HuH-7.5 (cell line): ENCODE data around the gene MAP2K7.
A peak's percentile ranks its signal among the peaks of the same experiment; 100 is the strongest.
"Not testable (repeated sequence)": the region's sequence is repeated elsewhere in the genome, so short reads cannot be mapped to it uniquely, and the experiment has no call there.

ENCODE experiments used
- DNase-seq: peaks from one replicate; pipeline ENCODE4 v3.0.0; 2011; ENCODE audit warnings: low spot score

MAP2K7 gene

GRCh38 chr19:7932276-7932929 is 28.7 kb downstream of the MAP2K7 start:
- no peak for DNase-seq

DNA sequence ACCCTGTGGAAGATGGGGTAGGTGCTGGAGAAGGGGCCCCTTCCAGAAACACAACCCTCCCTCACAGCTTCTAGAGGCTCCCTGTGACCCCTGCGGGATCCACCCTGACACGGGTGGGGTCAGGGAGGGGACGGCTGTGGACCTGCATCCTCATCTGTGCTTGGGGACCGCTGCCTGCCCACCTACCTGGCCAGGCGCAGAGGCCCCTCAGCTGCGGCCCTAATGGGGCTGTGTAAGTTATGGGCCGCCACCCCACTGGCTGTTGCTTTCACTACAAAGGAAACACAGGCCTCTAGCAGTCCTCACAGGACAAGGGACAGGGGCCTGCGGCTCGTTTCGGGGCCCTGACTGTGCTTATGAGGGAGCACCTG is 29.2 kb downstream of the MAP2K7 start:
- no peak for DNase-seq

DNA sequence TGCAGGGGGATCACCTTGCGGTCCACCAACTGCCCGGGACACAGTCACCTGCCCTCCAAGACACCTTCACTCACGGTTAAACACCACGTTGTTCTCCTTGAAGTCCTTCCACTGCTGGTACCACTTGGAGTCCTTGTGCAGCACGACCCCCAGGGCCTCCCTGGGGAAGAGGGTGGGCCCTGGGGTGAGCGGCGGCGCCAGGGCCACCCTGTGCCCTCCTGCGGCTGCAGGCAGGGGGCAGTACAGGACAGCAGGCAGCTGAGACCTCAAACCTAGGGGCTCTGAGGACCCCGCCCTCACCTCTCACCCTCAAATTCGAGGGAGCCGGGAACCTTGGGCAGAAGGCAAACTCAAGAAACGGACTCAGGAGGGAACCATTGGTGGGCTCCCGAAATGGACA is 29.7 kb downstream of the MAP2K7 start:
- DNase-seq = no peak

DNA sequence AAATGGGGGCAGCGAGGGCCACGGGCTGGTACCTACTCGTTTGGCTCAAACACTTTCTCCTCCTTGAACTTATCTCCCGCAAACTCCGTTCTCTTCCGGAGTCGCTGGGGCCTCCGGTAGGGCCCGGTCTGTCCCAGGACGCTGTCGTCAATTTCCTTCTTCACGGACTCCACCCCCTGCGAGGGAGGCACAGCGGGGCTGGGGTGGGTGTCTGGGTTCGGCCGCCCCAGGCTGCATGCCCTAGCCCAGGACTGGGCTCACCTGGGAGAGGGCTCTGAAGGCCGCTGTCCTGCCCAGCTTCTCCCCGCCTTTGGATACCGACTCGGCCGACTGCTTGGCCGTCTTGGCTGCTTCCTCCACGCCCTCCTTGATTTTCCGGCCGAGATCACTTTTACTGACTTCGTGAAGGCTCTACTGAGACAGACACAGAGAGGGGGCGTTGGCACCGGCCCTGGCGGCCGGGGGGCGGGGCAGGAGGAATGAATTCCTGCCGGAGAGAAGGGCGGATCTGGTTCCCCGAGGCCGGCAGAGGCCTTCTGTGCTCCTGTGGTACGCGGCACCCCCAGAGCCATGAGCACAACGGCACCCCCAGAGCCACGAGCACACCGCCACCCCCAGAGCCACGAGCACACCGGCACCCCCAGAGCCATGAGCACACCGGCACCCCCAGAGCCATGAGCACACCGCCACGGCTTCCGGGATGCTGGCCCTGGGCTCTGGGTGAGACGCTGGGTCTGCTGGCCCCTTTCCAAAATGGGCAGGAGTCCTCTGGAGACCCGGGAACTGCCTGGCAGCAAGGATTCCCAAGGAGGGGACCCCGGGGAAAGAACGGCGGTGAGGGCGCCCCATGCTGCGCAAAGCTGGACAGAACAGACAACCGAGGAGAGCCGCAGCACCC is 30.4 kb downstream of the MAP2K7 start:
- DNase-seq = no peak

DNA sequence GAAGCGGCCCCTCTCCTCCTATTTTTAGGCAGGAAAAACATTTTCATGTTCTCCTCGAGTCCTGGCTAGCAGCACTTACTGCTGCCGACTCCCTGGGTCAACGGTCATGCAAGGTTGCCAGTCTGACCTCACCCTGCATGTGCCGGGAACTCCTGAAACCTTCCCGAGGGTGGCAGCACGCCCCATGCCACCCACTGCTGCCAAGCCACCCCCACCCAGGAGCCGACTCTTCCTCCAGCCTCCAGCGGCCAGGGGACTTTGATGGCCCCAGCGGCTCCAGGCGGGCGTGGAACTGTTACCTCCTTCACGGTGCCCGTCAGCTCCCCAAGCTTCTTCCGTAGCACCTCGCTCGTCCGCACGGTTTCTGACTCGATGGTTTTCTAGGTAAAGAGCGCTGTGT is 31.1 kb downstream of the MAP2K7 start:
- no peak for DNase-seq

DNA sequence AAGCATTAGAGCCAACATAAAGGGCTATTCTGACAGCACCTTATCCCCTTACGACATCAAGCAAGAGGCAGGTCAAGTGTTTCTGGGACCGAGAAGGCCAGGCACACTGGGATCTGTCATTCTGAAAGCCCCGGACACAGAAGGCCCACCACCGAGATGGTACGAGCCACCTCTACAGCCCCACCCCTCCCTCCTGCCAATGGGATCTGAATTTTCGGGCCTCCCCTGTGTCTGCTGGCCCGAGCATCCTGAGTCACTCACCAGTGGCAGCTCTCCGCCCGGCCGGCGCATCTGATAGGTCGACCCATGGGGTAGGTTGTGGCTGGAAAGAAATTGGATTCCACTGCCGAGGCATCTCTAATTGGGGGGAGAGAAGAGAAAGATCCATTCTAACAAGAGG is 37.2 kb downstream of the MAP2K7 start:
- no peak for DNase-seq

DNA sequence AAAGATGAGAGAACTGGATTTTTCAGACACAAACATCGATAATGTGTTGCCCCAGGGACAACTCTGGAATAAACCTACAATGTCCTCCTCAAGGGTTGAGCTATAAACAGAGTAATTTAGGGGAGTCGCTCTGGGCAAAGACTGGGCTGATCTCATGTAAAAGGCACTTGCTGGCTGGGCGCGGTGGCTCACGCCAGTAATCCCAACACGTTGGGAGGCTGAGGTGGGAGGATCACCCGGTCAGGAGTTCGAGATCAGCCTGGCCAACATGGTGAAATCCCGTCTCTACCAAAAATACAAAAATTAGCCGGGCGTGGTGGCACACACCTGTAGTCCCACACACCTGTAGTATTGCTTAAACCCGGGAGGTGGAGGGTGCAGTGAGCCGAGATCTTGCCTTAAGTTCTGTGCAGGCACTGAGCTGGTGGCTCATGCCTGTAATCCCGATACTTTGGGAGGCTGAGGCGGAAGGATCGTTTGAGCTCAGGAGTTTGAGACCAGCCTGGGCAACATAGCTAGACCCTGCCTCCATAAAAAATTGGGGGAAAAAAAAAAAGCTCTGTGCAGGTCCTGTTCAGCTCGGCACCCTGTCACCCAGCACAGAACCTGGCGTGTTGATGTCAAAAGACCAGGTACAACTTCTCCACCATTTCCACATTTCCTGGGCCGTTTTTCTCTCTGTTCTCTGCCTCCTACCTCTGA is 38.4 kb downstream of the MAP2K7 start:
- DNase-seq = no peak

- DNase-seq = no peak
Measured at GRCh38 chr19:7942981-7943443, 39.3 kb downstream of the MAP2K7 start.

- peak; percentile 95 for DNase-seq
Measured at GRCh38 chr19:7943444-7944176, 39.9 kb downstream of the MAP2K7 start, which contains the start of gene TIMM44. Gene TIMM44 (minus strand): TSS chr19:7943666. CDS start chr19:7943651, 15 bp downstream.

DNA sequence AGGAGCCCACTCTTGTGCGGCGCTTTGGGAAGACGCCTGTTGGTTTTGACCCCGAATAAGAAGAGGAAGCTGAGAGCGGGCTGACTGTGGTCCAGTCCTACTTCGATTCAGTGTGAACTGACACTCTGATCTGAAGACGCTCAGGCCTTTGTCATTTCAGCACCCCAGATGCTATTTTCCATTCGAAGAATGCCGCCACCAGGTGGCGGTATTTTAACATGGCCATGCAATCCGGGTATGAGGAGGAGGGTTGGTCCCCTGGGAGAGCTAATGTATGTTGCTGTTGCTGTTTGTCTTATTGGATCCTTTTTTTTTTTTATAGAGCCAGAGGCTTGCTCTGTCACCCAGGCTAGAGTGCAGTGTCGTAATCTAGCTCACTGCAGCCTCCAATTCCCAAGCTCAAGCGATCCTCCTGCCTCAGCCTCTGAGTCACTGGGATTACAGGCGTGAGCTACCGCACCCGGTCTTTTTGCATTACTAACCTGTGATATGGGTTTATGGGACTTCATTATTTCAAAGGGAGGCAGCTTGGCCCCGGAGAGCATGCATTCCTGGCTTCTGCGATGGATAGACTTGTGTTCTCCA is 40.6 kb downstream of the MAP2K7 start:
- peak; percentile 86 for DNase-seq

GRCh38 chr19:7947939-7948338 is 44.3 kb downstream of the MAP2K7 start:
- DNase-seq = no peak

- DNase-seq = no peak
Measured at GRCh38 chr19:7953060-7953459, 49.4 kb downstream of the MAP2K7 start.

DNA sequence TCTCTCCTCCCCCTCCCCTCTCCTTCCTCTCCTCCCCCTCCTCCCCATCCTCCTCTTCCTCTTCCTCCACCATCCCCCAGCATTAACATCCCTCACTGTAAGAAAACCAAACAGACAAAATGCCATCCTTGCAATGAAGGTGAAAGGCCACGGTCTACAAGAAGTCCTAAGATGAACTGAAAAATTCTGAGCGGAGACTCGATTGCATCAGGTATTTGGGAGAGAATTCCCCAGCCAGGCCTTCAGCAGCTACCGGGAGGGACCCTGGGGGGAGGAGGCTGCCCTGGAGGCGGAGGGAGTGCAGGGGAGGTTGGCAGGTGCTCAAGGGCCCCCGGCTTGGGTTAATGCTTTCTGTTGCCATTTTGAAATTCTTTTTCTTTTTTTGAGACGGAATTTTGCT is 49.9 kb downstream of the MAP2K7 start:
- no peak for DNase-seq

DNA sequence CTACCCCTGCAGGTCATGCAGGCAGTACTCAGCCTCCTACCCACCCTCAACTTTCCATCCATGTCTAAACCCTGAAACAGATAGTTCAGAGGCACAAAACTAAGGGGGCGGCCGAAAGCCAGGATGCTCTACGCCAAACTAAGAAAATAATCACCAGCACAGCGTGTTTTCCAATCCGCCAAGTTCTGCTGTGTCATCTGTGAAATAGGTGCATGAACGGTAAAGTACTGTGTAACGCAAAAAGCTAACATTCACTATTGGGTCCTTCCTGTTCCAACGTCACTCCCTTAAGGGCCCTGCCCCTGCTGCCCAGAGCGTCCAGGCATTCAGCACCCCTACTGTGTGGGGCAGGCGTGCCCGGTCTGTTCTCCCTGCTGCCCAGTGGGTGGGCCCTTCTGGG is 52.0 kb downstream of the MAP2K7 start:
- DNase-seq = no peak

- DNase-seq = no peak
Measured at GRCh38 chr19:7959211-7959610, 55.5 kb downstream of the MAP2K7 start.

DNA sequence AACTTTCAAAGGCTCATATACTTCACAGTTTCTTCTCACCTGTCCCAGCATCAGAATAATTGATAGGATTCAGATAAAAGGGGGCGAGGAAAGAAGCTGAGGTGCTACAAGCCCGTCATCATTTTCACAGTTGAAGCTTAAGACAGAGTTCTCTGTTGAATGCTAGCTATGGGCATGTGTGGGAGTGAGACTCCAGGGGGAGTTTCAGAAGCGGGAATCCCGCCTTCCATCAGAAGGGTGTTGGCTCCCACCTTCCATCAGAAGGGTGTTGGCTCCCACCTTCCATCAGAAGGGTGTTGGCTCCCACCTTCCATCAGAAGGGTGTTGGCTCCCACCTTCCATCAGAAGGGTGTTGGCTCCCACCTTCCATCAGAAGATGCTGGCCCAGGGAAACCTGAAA is 57.4 kb downstream of the MAP2K7 start:
- not testable (repeated sequence) for DNase-seq

GRCh38 chr19:7961920-7962626 is 58.4 kb downstream of the MAP2K7 start:
- no peak for DNase-seq

- DNase-seq = no peak
Measured at GRCh38 chr19:7962644-7963268, 59.1 kb downstream of the MAP2K7 start.

DNA sequence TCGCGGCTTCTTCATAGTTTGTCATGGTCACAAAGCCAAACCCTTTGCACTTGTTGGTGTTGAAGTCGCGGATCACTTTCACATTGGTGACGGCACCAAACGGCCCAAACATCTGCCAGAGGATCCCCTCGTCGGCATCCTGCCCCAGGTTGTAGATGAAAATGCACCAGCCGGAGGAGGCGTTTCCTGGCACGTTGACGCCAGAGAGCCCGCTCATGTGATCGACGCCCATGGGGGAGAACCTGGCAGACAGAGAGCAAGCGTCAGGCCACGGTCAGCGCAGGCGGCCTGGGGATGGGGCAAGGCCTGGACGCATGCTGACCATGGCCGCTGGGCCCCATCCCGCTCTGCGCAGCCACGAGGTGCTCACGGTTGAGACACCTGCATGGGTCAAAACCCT is 59.9 kb downstream of the MAP2K7 start:
- no peak for DNase-seq
